Liver (tissue), 9 donors: ENCODE measurements around the gene PFKFB3. TPM values are rescaled to one million over a fixed set of nuclear protein-coding genes. Genes with fewer than 3 reads are reported as not detected.

Experiments used
- DNase-seq: peaks from one replicate; pipeline ENCODE4 v3.0.0-alpha.2; 2017; ENCODE audit warnings: low spot score
- H3K27ac ChIP-seq, 2 donors: one replicate each; pipeline ENCODE4 v1.7.0; 2013; ENCODE audit warnings: inconsistent platforms in 2 of 2, low read length in 2 of 2, control low read depth in 1 of 2, low read depth in 1 of 2, mild to moderate bottlenecking in 1 of 2
- H3K27me3 ChIP-seq, 4 donors: one replicate each; pipeline versions ENCODE4 v1.6.1 to v1.7.0; 2013; ENCODE audit warnings: low read length in 3 of 4, inconsistent platforms in 1 of 4, mild to moderate bottlenecking in 1 of 4, moderate library complexity in 1 of 4; ENCODE audit not compliant: control insufficient read depth in 4 of 4, insufficient read depth in 4 of 4
- H3K36me3 ChIP-seq, 4 donors: one replicate each; pipeline versions ENCODE4 v1.6.1 to v1.7.0; 2013; ENCODE audit warnings: low read length in 3 of 4, mild to moderate bottlenecking in 3 of 4, low read depth in 1 of 4, moderate library complexity in 1 of 4; ENCODE audit not compliant: control insufficient read depth in 4 of 4, insufficient read depth in 3 of 4
- H3K4me1 ChIP-seq, 4 donors: one replicate each; pipeline versions ENCODE4 v1.6.1 to v1.7.0; 2013; ENCODE audit warnings: low read length in 3 of 4, mild to moderate bottlenecking in 3 of 4, moderate library complexity in 1 of 4; ENCODE audit not compliant: control insufficient read depth in 4 of 4, insufficient read depth in 4 of 4
- H3K4me3 ChIP-seq, 3 donors: one replicate each; pipeline versions ENCODE4 v1.6.1 to v1.7.0; 2013; ENCODE audit warnings: low read length in 3 of 3, control low read depth in 1 of 3, low read depth in 1 of 3, mild to moderate bottlenecking in 1 of 3
- H3K9ac ChIP-seq, 2 donors: one replicate each; pipeline ENCODE4 v1.7.0; 2013; ENCODE audit warnings: low read length in 2 of 2, mild to moderate bottlenecking in 2 of 2, moderate library complexity in 2 of 2, control low read depth in 1 of 2, low read depth in 1 of 2
- H3K9me3 ChIP-seq, 4 donors: one replicate each; pipeline versions ENCODE4 v1.6.1 to v1.7.0; 2013; ENCODE audit warnings: low read length in 3 of 4; ENCODE audit not compliant: control insufficient read depth in 4 of 4
- ATF3 ChIP-seq: IDR thresholded peaks from 2 replicates; pipeline ENCODE4 v1.6.1; 2016; ENCODE audit warnings: antibody characterized with exemption
- CTCF ChIP-seq: fragments of 150-350 bp; IDR thresholded peaks from 2 replicates; pipeline ENCODE4 v1.5.1; 2017; ENCODE audit warnings: improper control_type of control experiment, low read depth, low read length; ENCODE audit not compliant: missing input control
- EGR1 ChIP-seq, 2 donors: IDR thresholded peaks; 2 replicates each; pipeline ENCODE4 v1.6.1; 2016 to 2018; ENCODE audit warnings: antibody characterized with exemption in 2 of 2, low read depth in 2 of 2
- FOXA1 ChIP-seq: IDR thresholded peaks from 2 replicates; pipeline ENCODE4 v1.6.1; 2016; ENCODE audit warnings: antibody characterized with exemption
- FOXA2 ChIP-seq: IDR thresholded peaks from 2 replicates; pipeline ENCODE4 v1.6.1; 2016; ENCODE audit warnings: antibody characterized with exemption
- GABPA ChIP-seq, 2 donors: IDR thresholded peaks in 1 of 2; conservative IDR thresholded peaks in 1 of 2; 2 replicates each; pipeline ENCODE4 v1.6.1; 2016; ENCODE audit warnings: antibody characterized with exemption in 2 of 2, mild to moderate bottlenecking in 1 of 2, moderate library complexity in 1 of 2
- HNF4A ChIP-seq, 2 donors: conservative IDR thresholded peaks; 2 replicates each; pipeline ENCODE4 v1.6.1; 2016; ENCODE audit warnings: antibody characterized with exemption in 2 of 2, mild to moderate bottlenecking in 2 of 2
- HNF4G ChIP-seq: IDR thresholded peaks from 2 replicates; pipeline ENCODE4 v1.6.1; 2016; ENCODE audit warnings: antibody characterized with exemption
- JUND ChIP-seq, 2 donors: IDR thresholded peaks; 2 replicates each; pipeline ENCODE4 v1.6.1; 2016; ENCODE audit warnings: antibody characterized with exemption in 2 of 2
- NR2F2 ChIP-seq: IDR thresholded peaks from 2 replicates; pipeline ENCODE4 v1.6.1; 2016; ENCODE audit warnings: antibody characterized with exemption
- RAD21 ChIP-seq, 2 donors: IDR thresholded peaks; 2 replicates each; pipeline ENCODE4 v1.6.1; 2016; ENCODE audit warnings: antibody characterized with exemption in 2 of 2, mild to moderate bottlenecking in 2 of 2
- RXRA ChIP-seq, 2 donors: IDR thresholded peaks; 2 replicates each; pipeline ENCODE4 v1.6.1; 2017 to 2018; ENCODE audit warnings: antibody characterized with exemption in 2 of 2, mild to moderate bottlenecking in 1 of 2
- SP1 ChIP-seq: IDR thresholded peaks from 2 replicates; pipeline ENCODE4 v1.6.1; 2018; ENCODE audit warnings: antibody characterized with exemption, mild to moderate bottlenecking
- TAF1 ChIP-seq: conservative IDR thresholded peaks from 2 replicates; pipeline ENCODE4 v1.6.1; 2016; ENCODE audit warnings: antibody characterized with exemption, mild to moderate bottlenecking
- YY1 ChIP-seq: IDR thresholded peaks from 2 replicates; pipeline ENCODE4 v1.6.1; 2016; ENCODE audit warnings: antibody characterized with exemption, mild to moderate bottlenecking
- WGBS: extraction: QIAGEN DNeasy Blood & Tissue Kit; methylation state at CpG from one replicate; pipeline ENCODE4 v1.1.7; 2013; 5-methylcytosine and 5-hydroxymethylcytosine counted together
- polyA plus RNA-seq, 2 donors: library from polyadenylated mRNA; stranded (reverse) in 1 of 2; unstranded in 1 of 2; fragments of 200-250 nt in 1 of 2; fragments of >200 nt in 1 of 2; fragmentation: Nextera tagmentation in 1 of 2; extraction: Ambion mirVana in 1 of 2; gene quantifications; one replicate each; pipeline versions ENCODE4 v1.2.1 to v1.2.3, GENCODE V29; 2013 to 2015
- total RNA-seq, 2 donors: library from RNA; depleted of rRNA; stranded (reverse); fragments of >200 nt; gene quantifications; one replicate each; pipeline ENCODE4 v1.2.3, GENCODE V29; 2014
- TF ChIP-seq, protein P1 (sequence below): IDR thresholded peaks from 2 replicates; pipeline ENCODE4 v1.6.1; 2016; ENCODE audit warnings: antibody characterized with exemption
- TF ChIP-seq, protein P2 (sequence below): IDR thresholded peaks from 2 replicates; pipeline ENCODE4 v1.6.1; 2016; ENCODE audit warnings: antibody characterized with exemption
- TF ChIP-seq, protein P3 (sequence below): IDR thresholded peaks from 2 replicates; pipeline ENCODE4 v1.6.1; 2016; ENCODE audit warnings: antibody characterized with exemption, mild to moderate bottlenecking
- donor health status: healthy.
- donor health status: healthy.
- donor health status: healthy.
- donor health status: healthy.
- donor health status: healthy.

The PFKFB3 gene
- total and polyA plus RNA-seq, 4 donors = 1.6 to 9.1 (median 5.8) TPM

DNA sequence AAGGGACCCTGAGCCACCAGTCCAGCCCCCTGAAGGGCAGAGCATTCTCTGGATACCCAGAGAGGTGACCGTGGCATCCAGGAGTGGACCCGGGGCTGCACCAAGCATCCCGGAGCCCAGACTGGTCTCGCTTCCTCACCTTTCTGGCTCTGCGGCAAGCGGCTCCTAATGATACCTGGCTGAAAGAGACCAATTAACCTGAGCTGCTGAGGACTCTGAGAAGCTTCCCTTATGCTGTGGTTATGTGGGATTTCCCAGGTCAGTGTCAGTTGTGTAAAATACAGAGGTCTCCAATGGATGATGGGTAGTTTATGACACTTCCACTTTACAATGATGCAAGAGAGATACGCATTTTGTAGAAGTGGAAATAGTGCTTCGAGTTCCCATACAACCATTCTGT, 51.5 kb downstream of the PFKFB3 start (continued):
- TF ChIP-seq CTCF = no peak
- no peak for TF ChIP-seq RAD21 (IDR thresholded peaks at IDR 0.05)

- 55% methylated on average over 19 of the region's 19 CpGs for WGBS
- H3K36me3 ChIP-seq = no peaks in the 10 kb centered on the region
- DNase-seq = no peak
Measured at GRCh38 chr10:6255548-6256061, 52.9 kb downstream of the PFKFB3 start.

More at GRCh38 chr10:6255548-6256061, 52.9 kb downstream of the PFKFB3 start:
- H3K4me1 ChIP-seq = peaks cover 6 to 11% (median 7%) of the 10 kb centered on the region in 4 donors
- no peaks in the 10 kb centered on the region for H3K27me3 ChIP-seq
- H3K27ac ChIP-seq = peak overlapping the region; percentile 45 to 59
- no peaks in the 10 kb centered on the region for H3K9me3 ChIP-seq
- H3K4me3 ChIP-seq = no peak overlapping the region
- peak; percentile 54 to 86 for TF ChIP-seq HNF4A (conservative IDR thresholded peaks at IDR 0.05)
- TF ChIP-seq TAF1 = no peak
- TF ChIP-seq, protein P1, sequence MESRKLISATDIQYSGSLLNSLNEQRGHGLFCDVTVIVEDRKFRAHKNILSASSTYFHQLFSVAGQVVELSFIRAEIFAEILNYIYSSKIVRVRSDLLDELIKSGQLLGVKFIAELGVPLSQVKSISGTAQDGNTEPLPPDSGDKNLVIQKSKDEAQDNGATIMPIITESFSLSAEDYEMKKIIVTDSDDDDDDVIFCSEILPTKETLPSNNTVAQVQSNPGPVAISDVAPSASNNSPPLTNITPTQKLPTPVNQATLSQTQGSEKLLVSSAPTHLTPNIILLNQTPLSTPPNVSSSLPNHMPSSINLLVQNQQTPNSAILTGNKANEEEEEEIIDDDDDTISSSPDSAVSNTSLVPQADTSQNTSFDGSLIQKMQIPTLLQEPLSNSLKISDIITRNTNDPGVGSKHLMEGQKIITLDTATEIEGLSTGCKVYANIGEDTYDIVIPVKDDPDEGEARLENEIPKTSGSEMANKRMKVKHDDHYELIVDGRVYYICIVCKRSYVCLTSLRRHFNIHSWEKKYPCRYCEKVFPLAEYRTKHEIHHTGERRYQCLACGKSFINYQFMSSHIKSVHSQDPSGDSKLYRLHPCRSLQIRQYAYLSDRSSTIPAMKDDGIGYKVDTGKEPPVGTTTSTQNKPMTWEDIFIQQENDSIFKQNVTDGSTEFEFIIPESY = peak; percentile 91
- TF ChIP-seq NR2F2 = no peak
- TF ChIP-seq FOXA2 = peak; percentile 84
- no peak for TF ChIP-seq HNF4G
- TF ChIP-seq JUND (IDR thresholded peaks at IDR 0.05) = peak in 1 of 2 donors; percentile 55
- no peak for TF ChIP-seq GABPA (IDR thresholded peaks at IDR 0.05 in 1 of 2, conservative IDR thresholded peaks at IDR 0.05 in 1 of 2)
- TF ChIP-seq, protein P2, sequence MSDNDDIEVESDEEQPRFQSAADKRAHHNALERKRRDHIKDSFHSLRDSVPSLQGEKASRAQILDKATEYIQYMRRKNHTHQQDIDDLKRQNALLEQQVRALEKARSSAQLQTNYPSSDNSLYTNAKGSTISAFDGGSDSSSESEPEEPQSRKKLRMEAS = peak; percentile 87
- TF ChIP-seq RXRA (IDR thresholded peaks at IDR 0.05) = peak in 1 of 2 donors; percentile 94
- TF ChIP-seq YY1 = peak; percentile 91
- no peak for TF ChIP-seq CTCF
- TF ChIP-seq FOXA1 = peak; percentile 91
- TF ChIP-seq EGR1 (IDR thresholded peaks at IDR 0.05; ENCODE audit: low read depth in 2 of 2) = peak in 1 of 2 donors; percentile 62
- peak in 1 of 2 donors; percentile 49 for TF ChIP-seq RAD21 (IDR thresholded peaks at IDR 0.05)
- peak; percentile 78 for TF ChIP-seq SP1
- TF ChIP-seq ATF3 = no peak
- TF ChIP-seq, protein P3, sequence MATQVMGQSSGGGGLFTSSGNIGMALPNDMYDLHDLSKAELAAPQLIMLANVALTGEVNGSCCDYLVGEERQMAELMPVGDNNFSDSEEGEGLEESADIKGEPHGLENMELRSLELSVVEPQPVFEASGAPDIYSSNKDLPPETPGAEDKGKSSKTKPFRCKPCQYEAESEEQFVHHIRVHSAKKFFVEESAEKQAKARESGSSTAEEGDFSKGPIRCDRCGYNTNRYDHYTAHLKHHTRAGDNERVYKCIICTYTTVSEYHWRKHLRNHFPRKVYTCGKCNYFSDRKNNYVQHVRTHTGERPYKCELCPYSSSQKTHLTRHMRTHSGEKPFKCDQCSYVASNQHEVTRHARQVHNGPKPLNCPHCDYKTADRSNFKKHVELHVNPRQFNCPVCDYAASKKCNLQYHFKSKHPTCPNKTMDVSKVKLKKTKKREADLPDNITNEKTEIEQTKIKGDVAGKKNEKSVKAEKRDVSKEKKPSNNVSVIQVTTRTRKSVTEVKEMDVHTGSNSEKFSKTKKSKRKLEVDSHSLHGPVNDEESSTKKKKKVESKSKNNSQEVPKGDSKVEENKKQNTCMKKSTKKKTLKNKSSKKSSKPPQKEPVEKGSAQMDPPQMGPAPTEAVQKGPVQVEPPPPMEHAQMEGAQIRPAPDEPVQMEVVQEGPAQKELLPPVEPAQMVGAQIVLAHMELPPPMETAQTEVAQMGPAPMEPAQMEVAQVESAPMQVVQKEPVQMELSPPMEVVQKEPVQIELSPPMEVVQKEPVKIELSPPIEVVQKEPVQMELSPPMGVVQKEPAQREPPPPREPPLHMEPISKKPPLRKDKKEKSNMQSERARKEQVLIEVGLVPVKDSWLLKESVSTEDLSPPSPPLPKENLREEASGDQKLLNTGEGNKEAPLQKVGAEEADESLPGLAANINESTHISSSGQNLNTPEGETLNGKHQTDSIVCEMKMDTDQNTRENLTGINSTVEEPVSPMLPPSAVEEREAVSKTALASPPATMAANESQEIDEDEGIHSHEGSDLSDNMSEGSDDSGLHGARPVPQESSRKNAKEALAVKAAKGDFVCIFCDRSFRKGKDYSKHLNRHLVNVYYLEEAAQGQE = peak; percentile 75
- no peak overlapping the region for H3K9ac ChIP-seq
